Measurements from ENCODE around the gene RIN3.

RIN3 gene

GRCh38 chr14:92658684-92659083, 145.1 kb downstream of the RIN3 start:
- no peak overlapping the region for H3K4me3 ChIP-seq (ENCODE audit: low read depth, low read length)
- no peak for DNase-seq (ENCODE audit: low read depth)
- no peak for TF ChIP-seq CTCF (IDR thresholded peaks at IDR 0.05; ENCODE audit: low read depth, low read length, missing control alignments)

GRCh38 chr14:92659765-92660561, 146.4 kb downstream of the RIN3 start:
- DNase-seq (ENCODE audit: low read depth) = no peak
- no peak overlapping the region for H3K4me3 ChIP-seq (ENCODE audit: low read depth, low read length)
- no peak for TF ChIP-seq CTCF (IDR thresholded peaks at IDR 0.05; ENCODE audit: low read depth, low read length, missing control alignments)

- no peak for TF ChIP-seq CTCF (IDR thresholded peaks at IDR 0.05; ENCODE audit: low read depth, low read length, missing control alignments)
- no peak overlapping the region for H3K4me3 ChIP-seq (ENCODE audit: low read depth, low read length)
- no peak for DNase-seq (ENCODE audit: low read depth)
Observed at GRCh38 chr14:92660571-92660970, 147.0 kb downstream of the RIN3 start.

GRCh38 chr14:92663049-92663448, 149.5 kb downstream of the RIN3 start:
- DNase-seq (ENCODE audit: low read depth) = no peak
- no peak overlapping the region for H3K4me3 ChIP-seq (ENCODE audit: low read depth, low read length)
- no peak for TF ChIP-seq CTCF (IDR thresholded peaks at IDR 0.05; ENCODE audit: low read depth, low read length, missing control alignments)

- DNase-seq (ENCODE audit: low read depth) = no peak
- H3K4me3 ChIP-seq (ENCODE audit: low read depth, low read length) = no peak overlapping the region
- no peak for TF ChIP-seq CTCF (IDR thresholded peaks at IDR 0.05; ENCODE audit: low read depth, low read length, missing control alignments)
Observed at GRCh38 chr14:92665661-92666110, 152.1 kb downstream of the RIN3 start.

- no peak overlapping the region for H3K4me3 ChIP-seq (ENCODE audit: low read depth, low read length)
- TF ChIP-seq CTCF (IDR thresholded peaks at IDR 0.05; ENCODE audit: low read depth, low read length, missing control alignments) = no peak
- DNase-seq (ENCODE audit: low read depth) = no peak
Observed at GRCh38 chr14:92666251-92666650, 152.7 kb downstream of the RIN3 start.
